ENCODE data around the gene NRCAM.
"Not testable (repeated sequence)": the region's sequence is repeated elsewhere in the genome, so short reads cannot be mapped to it uniquely, and the experiment has no call there.

Gene NRCAM

GRCh38 chr7:108393097-108393496 lies 63.1 kb downstream of the NRCAM start:
- not testable (repeated sequence) for DNase-seq

DNA sequence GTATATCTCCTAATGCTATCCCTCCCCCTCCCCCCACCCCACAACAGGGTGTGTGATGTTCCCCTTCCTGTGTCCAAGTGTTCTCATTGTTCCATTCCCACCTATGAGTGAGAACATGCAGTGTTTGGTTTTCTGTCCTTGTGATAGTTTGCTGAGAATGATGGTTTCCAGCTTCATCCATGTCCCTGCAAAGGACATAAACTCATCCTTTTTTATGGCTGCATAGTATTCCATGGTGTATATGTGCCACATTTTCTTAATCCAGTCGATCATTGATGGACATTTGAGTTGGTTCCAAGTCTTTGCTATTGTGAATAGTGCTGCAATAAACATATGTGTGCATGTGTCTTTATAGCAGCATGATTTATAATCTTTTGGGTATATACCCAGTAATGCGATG lies 68.5 kb downstream of the NRCAM start:
- not testable (repeated sequence) for DNase-seq

DNA sequence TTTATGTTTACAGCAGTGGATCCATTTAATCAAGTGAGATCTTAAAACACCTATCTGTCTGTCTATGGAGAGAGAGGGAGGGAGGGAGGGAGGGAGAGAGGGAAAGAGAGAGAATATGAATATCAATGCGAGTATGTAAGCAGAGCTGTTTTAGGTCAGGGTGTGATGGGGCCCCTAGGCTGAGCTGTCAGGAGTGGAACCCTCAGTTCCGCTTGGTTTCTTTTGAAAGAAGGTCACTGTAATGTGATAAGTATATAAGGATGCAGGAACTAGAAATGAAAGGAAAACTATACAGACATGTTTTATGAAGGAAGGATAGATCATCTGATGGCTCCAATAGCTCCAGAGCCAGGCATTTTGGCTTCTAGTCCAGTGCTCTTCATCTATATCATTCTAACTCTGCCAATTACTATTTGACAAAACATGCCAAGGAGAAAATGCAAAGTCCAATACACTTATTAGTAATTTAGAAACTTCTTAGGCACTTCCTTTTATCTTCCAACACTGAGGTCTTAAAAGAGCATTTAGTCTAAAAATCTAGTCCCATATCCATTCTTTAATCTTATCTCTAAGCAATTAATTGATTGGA lies 70.3 kb downstream of the NRCAM start:
- no peak for DNase-seq

DNA sequence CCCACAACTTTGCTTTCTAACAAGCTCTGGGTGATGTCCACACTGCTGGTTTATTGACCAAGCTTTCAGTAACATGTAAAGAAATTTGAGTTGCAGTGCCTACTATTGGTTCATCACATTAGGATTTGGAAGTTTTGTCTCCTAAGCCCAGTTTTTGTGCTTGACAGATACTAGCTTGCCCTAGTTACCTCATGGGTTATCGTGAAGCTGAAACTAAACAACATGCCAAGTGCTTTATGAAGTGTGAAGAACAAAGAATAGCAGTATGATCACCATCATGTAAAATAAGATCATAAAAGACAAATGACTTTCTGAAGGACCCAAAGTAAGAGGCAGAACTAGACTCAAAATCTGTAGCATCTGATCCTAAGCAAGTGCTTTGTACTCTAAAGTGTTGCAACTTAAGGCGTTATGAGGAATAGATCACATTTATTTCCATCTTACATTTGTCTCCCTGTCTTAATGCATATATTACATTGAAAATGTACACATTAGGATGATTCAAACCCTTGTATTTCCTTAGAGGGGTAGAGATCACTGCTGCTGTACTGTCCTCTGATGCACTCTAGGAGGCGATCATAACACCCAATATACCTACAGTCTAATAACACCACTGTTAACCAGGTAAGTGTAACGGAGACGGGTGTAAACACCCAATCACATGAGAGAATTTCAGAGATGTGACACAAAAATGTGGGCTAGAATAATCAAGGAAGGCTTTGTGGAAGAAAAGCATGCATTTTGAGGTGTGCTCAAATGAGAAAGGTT lies 71.3 kb downstream of the NRCAM start:
- no peak for DNase-seq

DNA sequence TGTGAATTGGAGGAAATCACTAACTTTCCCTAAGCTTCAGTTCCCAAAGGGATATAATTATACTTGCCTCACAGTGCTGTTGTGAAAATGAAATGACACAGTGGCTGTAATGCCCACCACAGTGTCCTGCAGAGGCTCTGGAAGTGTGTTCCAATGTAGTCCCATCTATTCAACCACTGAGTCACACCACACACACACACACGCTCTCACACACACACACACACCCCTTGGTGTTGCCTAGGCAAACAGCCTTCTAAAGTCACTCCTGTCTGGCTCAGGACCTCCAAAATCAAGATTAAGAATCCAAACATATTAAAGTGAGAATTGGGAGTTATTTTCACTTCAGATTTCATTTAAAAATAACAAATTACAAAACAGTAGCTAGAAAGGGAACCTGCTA lies 73.3 kb downstream of the NRCAM start:
- no peak for DNase-seq

GRCh38 chr7:108380517-108380916 lies 75.7 kb downstream of the NRCAM start:
- DNase-seq, result no peak

DNA sequence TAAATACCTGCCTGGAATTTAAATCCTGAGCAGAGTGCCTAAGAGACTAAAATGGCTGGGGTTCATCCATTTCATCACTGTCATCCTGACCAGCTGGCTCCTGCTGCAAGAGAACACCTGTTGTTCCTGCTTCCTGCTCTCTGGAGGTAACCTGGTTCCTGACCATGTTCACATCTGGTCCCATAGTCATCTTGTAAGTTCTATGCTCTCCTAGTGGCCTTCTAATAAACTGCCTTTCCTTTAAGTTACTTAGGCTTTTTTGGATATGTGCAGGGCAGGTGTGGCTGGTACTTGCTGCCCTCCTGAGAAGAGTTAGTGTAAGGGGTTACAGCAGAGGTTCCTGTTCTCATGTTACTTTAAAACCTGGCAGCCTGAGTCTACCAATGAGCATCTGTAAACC lies 80.0 kb downstream of the NRCAM start:
- no peak for DNase-seq

DNA sequence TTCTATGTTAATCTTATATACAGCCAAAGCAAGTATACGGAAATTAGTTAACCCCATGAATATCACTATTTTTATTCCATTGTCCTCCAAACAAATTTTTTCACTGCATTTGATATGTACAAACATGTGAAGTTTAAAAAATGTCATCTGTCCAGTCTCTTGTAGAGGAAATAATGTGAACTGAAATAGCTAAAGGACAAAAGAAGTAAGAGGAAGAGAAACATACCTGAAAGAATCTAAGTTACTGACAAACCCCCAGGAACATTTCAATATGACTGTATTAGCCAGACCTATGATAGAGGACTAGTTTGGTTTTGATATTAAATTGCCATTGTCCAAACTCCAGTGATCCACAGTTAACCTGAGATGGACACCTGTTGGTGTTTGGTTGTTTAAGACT lies 80.6 kb downstream of the NRCAM start:
- no peak for DNase-seq

DNA sequence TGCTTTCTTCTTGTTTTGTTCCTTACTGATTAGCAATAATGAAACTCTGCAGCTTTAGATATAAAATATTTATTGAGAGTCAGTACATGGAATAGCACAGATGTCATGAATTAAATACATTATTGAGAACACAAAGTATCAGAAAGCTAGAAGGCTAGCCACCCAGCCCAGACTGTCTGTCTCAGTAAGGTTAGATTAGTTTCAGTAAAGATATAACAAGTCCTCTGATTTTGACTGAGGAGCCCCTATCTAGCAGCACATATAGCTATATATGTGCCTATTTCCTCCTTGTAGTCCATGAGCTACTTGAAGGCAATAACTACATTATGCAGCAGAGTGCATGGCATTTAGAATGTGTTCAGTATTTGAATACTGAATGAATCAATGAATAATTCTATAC lies 81.3 kb downstream of the NRCAM start:
- no peak for DNase-seq

GRCh38 chr7:108372618-108373017 lies 83.6 kb downstream of the NRCAM start:
- DNase-seq, result no peak

GRCh38 chr7:108370616-108371015 lies 85.6 kb downstream of the NRCAM start:
- DNase-seq, result no peak

- DNase-seq, result no peak
Measured at GRCh38 chr7:108368466-108368865, 87.8 kb downstream of the NRCAM start.

GRCh38 chr7:108367946-108368345 lies 88.3 kb downstream of the NRCAM start:
- no peak for DNase-seq

- DNase-seq, result no peak
Measured at GRCh38 chr7:108367314-108367713, 88.9 kb downstream of the NRCAM start.

DNA sequence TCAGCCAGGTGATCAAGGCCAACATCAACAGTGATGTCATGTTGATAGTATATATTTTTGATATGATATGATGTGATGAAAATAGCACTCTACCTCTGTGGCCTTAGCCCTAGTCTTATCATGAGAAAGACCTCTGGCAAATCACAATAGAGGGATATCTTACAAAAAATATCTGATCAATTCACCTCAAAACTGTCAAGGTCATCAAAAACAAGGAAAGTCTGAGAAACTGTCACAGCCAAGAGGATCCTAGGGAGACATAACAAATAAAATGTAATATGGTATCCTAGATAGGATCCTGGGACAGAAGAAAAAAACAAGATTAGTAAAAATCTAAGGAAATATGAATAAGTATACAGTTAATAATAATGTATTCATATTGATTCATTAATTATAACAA lies 92.6 kb downstream of the NRCAM start:
- no peak for DNase-seq

GRCh38 chr7:108360058-108360800 lies 96.0 kb downstream of the NRCAM start:
- DNase-seq, result no peak

DNA sequence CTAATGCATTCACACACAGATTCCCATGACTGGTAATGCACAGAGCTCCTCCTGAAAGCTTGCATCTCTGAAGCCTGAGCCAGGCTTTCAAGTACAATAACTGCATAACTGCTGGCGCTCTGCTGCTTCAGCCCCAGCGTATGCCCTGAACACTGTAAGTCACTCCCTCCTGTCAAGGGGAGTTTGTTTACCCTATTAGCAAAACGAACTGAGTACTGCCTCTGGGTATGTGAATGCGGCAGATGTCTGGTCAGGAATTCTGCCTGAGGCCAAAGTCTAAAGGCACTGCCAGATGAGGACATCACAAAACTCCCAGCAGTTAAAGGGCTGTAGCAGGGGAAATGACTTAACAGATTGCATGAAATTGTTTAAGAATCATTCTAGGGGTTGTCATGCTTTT lies 97.7 kb downstream of the NRCAM start:
- no peak for DNase-seq

GRCh38 chr7:108351729-108352131 lies 104.5 kb downstream of the NRCAM start:
- DNase-seq, result no peak

DNA sequence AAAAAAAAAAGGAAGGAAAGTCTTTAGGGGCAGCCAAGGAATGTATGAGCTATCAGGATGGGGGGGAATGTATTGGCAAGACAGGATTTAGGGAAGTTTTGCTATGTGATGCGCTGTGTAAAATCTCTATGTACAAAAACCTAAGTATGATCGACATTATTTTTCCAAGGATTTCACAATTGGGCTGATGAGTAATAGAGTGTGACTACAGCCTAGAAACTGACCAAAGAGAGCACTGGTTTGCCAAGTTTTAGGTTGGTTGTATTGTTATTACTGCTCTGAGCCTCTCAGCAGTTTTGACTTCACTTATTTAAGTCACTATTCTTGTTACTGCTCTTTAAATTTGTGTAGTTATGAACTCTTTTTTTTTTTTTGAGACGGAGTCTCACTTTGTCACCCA lies 107.3 kb downstream of the NRCAM start:
- DNase-seq, result no peak

DNA sequence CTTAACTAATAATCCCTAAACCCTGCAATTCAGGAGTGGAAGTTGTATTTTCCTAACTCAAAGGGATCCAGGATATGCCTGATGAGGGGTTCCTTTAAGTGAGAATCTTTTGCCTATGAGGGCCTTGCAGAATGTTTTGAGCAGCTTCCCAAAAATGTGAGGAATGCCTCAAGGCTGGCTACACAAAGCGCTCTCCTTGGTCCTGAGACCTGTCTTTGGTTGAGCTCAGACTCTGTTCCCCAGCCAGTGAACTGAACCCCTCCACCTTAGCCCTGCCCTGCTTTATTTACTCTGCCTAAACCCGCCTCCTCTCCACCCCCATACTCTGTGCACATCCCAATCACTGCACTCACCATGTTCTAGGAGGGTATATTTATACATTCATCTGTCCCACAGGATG lies 108.6 kb downstream of the NRCAM start:
- DNase-seq, result no peak

DNA sequence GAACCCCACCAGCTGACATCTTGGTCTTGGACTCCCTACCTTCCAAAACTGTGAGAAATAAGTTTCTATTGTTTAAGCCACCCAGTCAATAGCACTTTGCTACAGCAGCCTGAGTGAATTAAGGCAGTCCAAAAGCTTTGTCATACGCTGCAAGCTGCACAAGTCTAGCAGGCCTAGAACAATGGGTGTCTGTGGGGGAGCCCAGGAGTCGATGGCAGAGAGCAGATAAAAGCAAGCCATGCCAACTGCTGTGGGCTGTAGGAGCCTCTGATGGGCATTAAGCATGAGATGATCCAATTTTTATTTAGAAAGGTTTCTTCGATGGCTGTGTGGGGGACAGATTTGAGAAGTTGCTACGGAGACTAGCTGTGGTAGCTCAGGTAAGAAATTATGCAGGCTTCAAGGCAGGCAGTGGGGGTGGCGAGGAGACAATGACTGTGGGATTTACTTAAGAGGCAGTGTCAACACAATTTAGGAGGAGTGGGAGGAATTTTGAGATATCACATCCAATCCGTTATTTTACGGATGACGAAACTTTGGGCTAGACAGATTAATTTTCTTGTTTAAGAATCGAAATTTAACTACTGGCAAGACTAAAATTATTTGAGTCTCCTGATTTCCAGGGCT lies 110.4 kb downstream of the NRCAM start:
- no peak for DNase-seq

- no peak for DNase-seq
Measured at GRCh38 chr7:108340856-108341411, 115.3 kb downstream of the NRCAM start.

GRCh38 chr7:108340406-108340805 lies 115.8 kb downstream of the NRCAM start:
- not testable (repeated sequence) for DNase-seq
